ENCODE measurements around the gene DSCAM. TPM values are rescaled to one million over a fixed set of nuclear protein-coding genes. Genes with fewer than 3 reads are reported as not detected.

DSCAM gene
- total RNA-seq, 1 donor from 2014 or later = not detected

GRCh38 chr21:40704141-40704540 lies 142.8 kb downstream of the DSCAM start:
- no peak for TF ChIP-seq CTCF (IDR thresholded peaks at IDR 0.05)
- TF ChIP-seq EZH2 (IDR thresholded peaks at IDR 0.05) = no peak
- no peak for TF ChIP-seq EZH2phosphoT487 (IDR thresholded peaks at IDR 0.05)
- no peak overlapping the region for H3K9ac ChIP-seq
- Mint-ChIP-seq H3K27me3 (ENCODE audit: insufficient read depth, low read depth) (no peaks in the 10 kb centered on the region), H3K4me1 (no peaks in the 10 kb centered on the region), H3K4me3 (no peak overlapping the region), H3K36me3 (no peaks in the 10 kb centered on the region), H3K27ac (no peak overlapping the region), H3K9me3 (no peaks in the 10 kb centered on the region)
- H3K4me3 ChIP-seq = no peak overlapping the region
- H3K4me2 ChIP-seq = no peak overlapping the region
- H3K27ac ChIP-seq = no peak overlapping the region
- H2AFZ ChIP-seq (replicated peaks) = no peak overlapping the region
- no peaks in the 10 kb centered on the region for H4K20me1 ChIP-seq (ENCODE audit: low read depth)
- H3F3A ChIP-seq (ENCODE audit: low read depth) = no peaks in the 10 kb centered on the region
- no peaks in the 10 kb centered on the region for H3K4me1 ChIP-seq
- no peaks in the 10 kb centered on the region for H3K36me3 ChIP-seq
- no peaks in the 10 kb centered on the region for H3K27me3 ChIP-seq
- H3K79me2 ChIP-seq (ENCODE audit: low read depth) = no peaks in the 10 kb centered on the region
- no peak for DNase-seq (ENCODE audit: low spot score)
- H3K9me3 ChIP-seq (ENCODE audit: low read depth) = no peaks in the 10 kb centered on the region

- H3K36me3 Mint-ChIP-seq = no peaks in the 10 kb centered on the region
- no peak overlapping the region for H3K9ac ChIP-seq
Measured at GRCh38 chr21:40699366-40699765, 147.6 kb downstream of the DSCAM start.

DNA sequence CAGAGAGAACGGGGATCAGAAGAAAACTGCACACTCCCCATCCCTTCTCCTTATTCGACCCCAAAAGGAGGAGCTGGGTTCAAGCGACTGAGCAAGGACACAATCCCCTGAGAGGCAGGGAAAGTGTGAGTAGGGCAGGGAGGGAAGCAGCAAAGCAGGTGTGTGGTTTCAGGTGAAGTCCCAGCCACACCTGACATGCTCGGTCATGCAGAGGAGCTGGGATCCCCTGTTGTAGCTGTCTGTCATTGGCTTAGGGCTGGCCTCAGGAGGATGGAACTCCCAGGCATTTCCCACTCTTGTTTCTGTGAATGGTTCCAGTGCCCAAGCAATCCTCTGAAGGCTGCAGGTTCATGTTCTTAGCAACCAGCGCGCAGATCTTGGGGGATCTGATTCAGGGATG lies 150.7 kb downstream of the DSCAM start:
- H3K4me1 Mint-ChIP-seq = no peaks in the 10 kb centered on the region
- Histone ChIP-seq H3K4me2 (no peak overlapping the region), H3K27ac (no peak overlapping the region), H3K36me3 (no peaks in the 10 kb centered on the region), H3K79me2 (ENCODE audit: low read depth) (no peaks in the 10 kb centered on the region), H4K20me1 (ENCODE audit: low read depth) (no peaks in the 10 kb centered on the region), H3K9me3 (ENCODE audit: low read depth) (no peaks in the 10 kb centered on the region), H3F3A (ENCODE audit: low read depth) (no peaks in the 10 kb centered on the region), H3K9ac (no peak overlapping the region), H2AFZ (replicated peaks) (no peak overlapping the region), H3K27me3 (no peaks in the 10 kb centered on the region), H3K4me3 (no peak overlapping the region), H3K4me1 (no peaks in the 10 kb centered on the region)
- TF ChIP-seq EZH2phosphoT487 (IDR thresholded peaks at IDR 0.05) (no peak), EZH2 (IDR thresholded peaks at IDR 0.05) (no peak), CTCF (IDR thresholded peaks at IDR 0.05) (no peak)
- no peak overlapping the region for H3K27ac Mint-ChIP-seq
- no peaks in the 10 kb centered on the region for H3K36me3 Mint-ChIP-seq
- no peaks in the 10 kb centered on the region for H3K9me3 Mint-ChIP-seq
- peaks cover 3% of the 10 kb centered on the region for H3K27me3 Mint-ChIP-seq (ENCODE audit: insufficient read depth, low read depth)
- DNase-seq (ENCODE audit: low spot score) = no peak
- H3K4me3 Mint-ChIP-seq = no peak overlapping the region

More at GRCh38 chr21:40699366-40699765, 147.6 kb downstream of the DSCAM start:
- H3K4me1 ChIP-seq = no peaks in the 10 kb centered on the region
- Mint-ChIP-seq H3K4me1 (no peaks in the 10 kb centered on the region), H3K27ac (no peak overlapping the region), H3K27me3 (ENCODE audit: insufficient read depth, low read depth) (no peaks in the 10 kb centered on the region), H3K4me3 (no peak overlapping the region), H3K9me3 (no peaks in the 10 kb centered on the region)
- no peaks in the 10 kb centered on the region for H3F3A ChIP-seq (ENCODE audit: low read depth)
- H3K27ac ChIP-seq = no peak overlapping the region
- no peaks in the 10 kb centered on the region for H4K20me1 ChIP-seq (ENCODE audit: low read depth)
- no peak overlapping the region for H2AFZ ChIP-seq (replicated peaks)
- H3K79me2 ChIP-seq (ENCODE audit: low read depth) = no peaks in the 10 kb centered on the region
- no peak for DNase-seq (ENCODE audit: low spot score)
- H3K4me2 ChIP-seq = no peak overlapping the region
- no peaks in the 10 kb centered on the region for H3K27me3 ChIP-seq
- no peak for TF ChIP-seq EZH2phosphoT487 (IDR thresholded peaks at IDR 0.05)
- TF ChIP-seq EZH2 (IDR thresholded peaks at IDR 0.05) = no peak
- TF ChIP-seq CTCF (IDR thresholded peaks at IDR 0.05) = no peak
- H3K36me3 ChIP-seq = no peaks in the 10 kb centered on the region
- no peaks in the 10 kb centered on the region for H3K9me3 ChIP-seq (ENCODE audit: low read depth)
- no peak overlapping the region for H3K4me3 ChIP-seq
